ENCODE measurements around the gene TSPAN14.

TSPAN14 gene

DNA sequence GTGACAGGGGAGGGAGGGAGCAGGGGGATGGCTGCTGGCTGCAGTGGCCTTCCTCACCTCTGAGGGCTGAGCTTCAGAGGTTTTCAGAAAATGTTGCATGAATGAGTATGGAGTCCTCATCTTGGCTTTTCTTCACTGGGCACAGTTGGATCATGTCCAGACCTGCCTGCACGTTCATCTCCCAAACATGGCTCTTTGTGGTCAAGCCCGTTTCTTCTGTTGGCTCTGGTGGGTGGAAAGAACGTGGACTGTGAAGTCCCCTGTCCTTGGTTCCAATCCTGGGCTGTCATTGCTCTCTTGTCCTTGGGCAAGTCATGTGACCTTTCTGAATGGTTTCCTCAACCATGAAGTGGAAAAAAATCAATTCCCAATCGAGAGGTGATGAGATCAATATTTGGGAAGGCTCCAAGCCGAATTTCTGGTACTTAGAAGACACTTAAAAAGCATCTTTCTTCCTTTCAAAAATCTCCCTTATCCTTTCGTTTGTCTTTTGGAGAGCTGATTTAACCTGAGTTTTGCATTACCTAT is 34.5 kb downstream of the TSPAN14 start:
- no peak for DNase-seq (ENCODE audit: low spot score)

DNA sequence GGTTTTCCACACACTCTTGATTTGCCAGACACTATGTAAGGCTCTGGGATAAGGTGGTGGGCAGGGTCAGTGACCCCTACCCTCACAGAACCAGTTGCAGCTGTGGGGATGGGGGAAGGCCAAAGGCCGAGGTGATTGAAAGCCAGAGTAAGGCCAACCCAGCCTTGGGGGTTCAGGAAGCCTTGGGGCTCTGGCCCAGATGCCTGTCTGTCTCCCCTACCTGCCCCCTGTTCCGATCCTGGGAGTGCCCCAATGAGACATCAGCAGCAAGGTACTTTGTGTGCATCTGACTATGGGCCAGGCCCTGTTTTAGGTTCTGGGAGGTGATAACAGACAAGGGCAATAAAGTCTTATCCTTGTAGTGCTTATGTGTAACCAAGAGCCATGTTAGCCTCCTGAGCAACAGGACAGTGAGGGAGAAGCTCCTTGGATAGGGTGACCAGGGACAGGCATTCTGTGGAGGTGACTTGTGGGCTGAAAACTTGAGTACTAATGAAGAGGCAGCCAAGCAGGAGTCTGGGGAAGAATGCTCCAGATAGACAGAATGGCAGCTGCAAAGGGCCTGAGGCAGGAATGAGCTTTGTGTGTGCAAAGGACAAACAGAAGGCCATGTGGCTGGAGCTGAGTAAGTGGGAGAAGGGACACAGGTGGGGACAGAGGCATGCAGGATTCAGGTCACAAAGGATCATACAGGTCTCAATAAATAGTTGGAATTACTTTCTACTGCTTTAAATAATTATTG is 35.4 kb downstream of the TSPAN14 start:
- no peak for DNase-seq (ENCODE audit: low spot score)

GRCh38 chr10:80491251-80492102 is 37.4 kb downstream of the TSPAN14 start:
- DNase-seq (ENCODE audit: low spot score) = no peak

GRCh38 chr10:80492848-80493521 is 38.9 kb downstream of the TSPAN14 start:
- DNase-seq (ENCODE audit: low spot score) = no peak

- no peak for DNase-seq (ENCODE audit: low spot score)
These were observed 39.5 kb downstream of the TSPAN14 start for GRCh38 chr10:80493522-80494051.

DNA sequence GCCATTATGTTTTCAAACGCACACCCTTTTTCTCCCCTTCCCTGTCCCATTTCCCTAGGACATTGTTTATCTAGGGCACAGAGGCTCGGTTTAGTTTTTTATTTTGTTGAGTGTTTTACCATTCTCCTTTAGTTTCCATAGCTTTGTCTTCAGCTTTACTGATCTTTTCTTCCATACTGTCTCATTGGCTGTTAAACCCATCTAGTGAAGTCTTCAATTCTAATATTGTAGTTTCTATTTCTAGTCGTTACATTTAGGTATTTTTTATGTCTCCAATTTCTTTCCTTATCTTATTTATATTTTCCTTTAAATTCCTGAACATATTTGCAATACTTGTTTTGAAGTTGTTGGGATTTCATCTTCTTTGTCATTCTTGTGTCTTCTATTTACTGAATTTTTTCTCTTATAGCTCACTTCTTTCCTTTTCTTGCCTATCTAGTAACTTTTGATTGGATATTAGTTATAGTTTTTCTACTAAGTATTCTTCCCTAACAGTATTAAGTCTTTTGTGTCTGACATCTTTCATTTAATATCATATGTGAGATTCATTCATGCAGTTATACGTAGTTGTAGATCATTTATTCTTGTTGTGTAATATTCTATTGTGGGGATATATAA is 42.6 kb downstream of the TSPAN14 start:
- no peak for DNase-seq (ENCODE audit: low spot score)

GRCh38 chr10:80497187-80498077 is 43.3 kb downstream of the TSPAN14 start:
- no peak for DNase-seq (ENCODE audit: low spot score)

DNA sequence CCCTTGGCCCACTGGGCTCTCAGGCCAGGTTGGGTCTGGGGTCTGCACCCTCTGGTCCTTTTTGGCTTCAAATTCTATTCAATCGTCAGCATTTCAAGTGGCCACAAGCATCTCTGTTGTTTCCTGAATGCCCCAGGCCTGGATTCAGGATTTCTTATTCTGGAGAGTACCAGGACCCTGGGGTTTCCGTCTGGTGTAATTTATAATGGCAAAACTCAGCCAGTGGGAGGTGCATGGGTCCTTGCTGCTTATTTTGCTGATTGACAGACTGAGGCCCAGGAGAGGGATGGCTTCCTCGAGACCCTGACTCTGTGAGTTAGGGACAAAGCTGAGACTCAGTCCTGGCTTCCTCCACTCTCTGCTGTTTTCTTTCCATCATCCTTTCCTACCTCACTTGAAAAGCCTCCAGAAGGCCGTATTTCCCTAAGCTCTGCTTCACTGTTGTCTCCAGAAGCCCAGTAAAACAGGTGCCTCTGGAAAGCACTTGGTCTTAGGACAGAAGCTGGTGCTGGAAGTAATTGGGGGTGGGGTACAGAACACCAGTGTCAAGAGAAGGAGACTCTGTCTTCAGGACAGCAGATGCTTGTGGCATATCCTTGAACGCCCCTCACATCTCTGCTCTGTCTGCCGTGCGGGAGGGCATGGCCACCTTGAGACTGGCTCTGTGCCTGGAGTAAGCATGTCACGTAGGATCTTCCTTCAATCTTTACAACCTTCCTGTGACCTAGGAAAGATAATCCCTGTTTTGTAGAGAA is 44.1 kb downstream of the TSPAN14 start:
- no peak for DNase-seq (ENCODE audit: low spot score)

- no peak for DNase-seq (ENCODE audit: low spot score)
These were observed 45.0 kb downstream of the TSPAN14 start for GRCh38 chr10:80498833-80499741.

DNA sequence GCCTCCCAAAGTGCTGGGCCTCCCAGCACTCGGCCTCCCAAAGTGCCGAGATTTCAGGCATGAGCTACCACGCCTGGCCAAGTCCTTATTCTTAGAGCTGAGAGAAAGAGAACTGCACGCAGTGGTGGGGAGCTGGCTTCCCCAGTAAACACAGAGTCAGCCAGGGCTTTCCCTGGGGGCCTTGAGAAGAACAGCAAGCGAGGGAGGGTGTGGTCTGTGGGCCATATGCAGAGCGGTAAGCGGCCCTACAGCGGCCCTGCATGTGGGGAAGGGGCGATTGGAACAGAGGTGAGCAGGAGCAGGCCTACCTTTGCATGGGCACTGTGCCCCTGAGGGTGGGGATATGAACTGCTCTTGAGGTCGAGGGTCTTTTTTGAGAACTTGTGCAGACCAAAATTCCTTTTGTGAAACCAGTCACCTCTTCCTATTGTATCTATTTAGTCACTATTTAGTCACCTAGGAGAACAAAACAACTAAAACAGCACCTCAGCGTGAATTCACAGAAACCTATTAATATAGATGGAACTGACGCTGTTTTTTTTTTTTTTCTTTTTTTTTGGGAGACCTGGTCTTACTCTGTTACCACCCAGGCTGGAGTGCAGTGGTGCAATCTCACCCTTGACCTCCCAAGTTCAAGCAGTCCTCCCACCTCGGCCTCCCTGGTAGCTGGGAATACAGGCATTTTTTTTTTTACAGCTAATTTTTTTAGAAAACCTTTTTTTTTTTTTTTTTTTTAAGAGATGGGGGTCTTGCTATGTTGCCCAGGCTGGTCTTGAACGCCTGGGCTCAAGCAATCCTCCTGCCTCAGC is 46.7 kb downstream of the TSPAN14 start:
- no peak for DNase-seq (ENCODE audit: low spot score)

- no peak for DNase-seq (ENCODE audit: low spot score)
These were observed 47.3 kb downstream of the TSPAN14 start for GRCh38 chr10:80501381-80501912.

DNA sequence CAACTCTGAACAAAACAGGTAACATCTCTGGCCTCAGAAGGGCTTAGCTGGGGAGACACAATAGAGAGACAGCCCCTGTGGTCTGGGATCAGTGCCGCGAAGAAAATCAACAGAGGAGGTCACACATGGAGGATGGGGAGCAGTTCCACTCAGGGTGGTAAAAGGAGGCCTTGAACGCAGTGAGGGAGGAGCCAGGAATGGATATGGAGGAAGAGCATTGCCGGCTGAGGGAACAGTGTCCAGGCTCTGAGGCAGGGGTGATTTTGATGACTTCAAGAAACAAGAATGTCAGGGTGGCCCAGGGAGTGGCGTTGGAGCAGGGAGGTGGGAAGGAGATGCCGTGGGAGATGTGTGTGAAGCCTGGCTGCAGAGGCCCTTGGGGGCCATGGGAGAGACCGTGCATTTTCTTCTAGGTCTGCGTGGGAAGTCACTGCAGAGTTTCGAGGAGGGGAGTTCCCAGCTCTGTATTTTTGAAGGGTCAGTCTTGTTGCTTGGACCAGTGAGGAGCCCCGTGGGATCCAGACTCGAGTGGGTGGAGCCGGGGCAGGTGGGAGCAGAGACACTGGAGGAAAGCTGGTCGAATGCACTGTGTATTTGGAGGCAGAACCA is 47.9 kb downstream of the TSPAN14 start:
- no peak for DNase-seq (ENCODE audit: low spot score)

DNA sequence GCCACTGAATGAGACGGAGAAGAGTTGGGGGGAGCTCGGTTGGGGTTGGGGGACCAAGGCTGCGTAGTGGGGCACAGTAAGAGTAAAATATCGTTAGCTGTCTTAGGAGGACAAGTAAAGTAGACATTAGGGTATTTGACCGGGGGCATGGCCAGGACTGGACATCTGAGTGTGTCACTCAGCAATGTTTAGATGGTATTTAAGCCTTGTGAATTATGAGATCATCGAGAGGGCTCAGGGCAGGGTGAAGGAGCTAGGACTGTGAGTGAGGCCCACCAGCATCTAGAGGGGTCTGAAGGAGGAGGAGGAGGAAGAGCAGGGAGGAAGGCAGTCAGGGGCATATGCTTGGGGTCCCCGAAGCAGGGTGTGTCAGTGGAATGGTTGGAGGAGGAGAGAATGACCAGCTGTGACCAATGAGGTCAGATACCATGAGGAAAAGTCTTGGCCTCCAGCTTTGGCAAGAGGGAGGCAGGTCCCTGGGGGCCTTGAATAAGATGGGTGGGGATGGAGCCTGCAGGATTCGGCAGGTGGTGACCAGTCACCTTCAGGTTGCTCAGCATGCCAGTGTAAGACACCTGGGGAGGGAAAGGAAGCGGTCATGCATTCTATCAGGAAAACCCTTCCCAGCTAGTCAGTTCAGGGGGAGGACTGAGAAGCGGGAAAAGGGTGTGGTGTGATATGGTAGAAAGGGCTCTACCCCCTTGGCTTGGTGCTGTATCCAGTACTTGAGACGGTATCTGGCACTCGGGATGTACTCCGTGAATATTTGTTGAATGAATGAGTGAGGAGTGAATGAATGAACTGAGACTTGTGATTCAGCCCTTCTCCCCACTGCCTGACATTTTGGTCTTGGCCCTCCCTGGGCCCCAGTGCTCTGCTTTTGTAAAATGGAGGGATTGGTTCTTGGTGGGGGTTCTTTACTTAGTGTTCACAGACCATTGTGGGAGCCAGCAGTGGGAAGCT is 48.8 kb downstream of the TSPAN14 start:
- no peak for DNase-seq (ENCODE audit: low spot score)

DNA sequence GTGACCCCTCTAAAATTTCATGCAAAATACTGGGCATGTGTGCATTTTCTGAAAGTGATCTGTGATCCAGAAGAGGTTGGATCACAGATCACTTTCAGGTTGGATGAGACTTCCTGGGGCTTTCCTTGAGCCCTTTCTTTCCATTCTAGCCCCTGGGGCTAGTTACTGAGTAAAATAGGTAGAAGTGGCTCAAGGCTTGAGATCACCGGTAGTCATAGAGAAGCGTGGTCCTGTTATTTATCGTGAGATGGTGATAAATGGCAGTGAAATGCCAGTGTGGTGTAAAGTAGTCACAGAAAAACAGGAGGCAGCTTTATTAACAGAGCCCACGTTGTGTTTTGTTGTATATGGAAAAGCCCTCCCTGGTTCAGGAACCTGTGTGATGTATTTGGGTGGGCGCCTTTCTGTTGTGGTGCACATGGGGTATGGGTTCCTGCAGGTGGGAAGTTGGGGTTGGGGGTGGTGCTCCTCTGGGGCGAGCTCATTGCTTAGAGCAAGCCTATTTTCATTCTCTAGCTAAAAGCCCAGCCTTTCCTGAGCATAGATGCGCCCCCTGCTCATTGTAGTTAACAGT is 49.6 kb downstream of the TSPAN14 start:
- DNase-seq (ENCODE audit: low spot score) = no peak

DNA sequence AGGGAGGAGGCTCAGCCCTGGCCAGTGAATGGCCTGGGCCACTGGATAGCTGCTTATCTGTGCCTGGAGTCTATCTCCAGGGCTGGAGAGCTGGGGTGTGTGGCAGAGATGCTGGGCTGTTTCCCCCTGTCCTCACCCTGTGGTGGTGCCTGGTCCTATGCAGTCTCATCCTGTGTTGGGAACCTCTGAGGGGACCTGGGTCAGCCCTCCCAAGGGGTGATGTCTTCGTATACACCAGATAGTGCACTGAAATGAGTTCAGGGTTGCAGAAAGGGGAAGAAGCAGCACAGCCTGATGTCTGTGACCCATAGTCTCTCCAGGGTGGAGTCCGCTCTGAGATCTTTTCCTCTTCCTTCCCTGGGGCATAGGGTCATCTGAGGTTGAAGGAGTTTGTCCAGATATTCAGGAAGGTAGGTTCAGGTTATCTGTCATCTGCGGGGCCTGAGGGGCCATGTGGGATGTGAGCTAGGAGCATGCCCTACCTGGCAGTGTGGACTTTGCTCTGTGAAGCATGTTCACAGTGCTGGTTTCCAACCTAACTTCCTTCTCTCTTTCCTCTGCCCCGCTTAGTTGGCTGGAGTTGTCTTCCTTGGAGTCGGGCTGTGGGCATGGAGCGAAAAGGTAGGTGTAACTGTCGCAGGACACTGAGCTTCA is 50.2 kb downstream of the TSPAN14 start:
- DNase-seq (ENCODE audit: low spot score) = no peak

Data from NAMALWA (cell line).